Measurements from ENCODE around the gene TEKT3. TPM values are rescaled to one million over a fixed set of nuclear protein-coding genes. Genes with fewer than 3 reads are reported as not detected.

TEKT3 gene
- total RNA-seq, 1 experiment from 2014 or later, result not detected

- DNase-seq (ENCODE audit: low spot score), result no peak
- intact Hi-C loops (cut with micrococcal nuclease; ENCODE audit: unreplicated experiment), result no loop called here
- TF ChIP-seq EZH2 (IDR thresholded peaks at IDR 0.05; ENCODE audit: borderline replicate concordance, low read depth, low read length, poor library complexity, severe bottlenecking), result no peak
- TF ChIP-seq CTCF (conservative IDR thresholded peaks at IDR 0.05; ENCODE audit: low read depth, low read length), result no peak
- ChIA-PET POLR2A (ENCODE audit: low non-redundant PET) (no interaction called here), CTCF (no interaction called here)
- H3K4me1 ChIP-seq (ENCODE audit: insufficient read depth, low read length, poor library complexity, severe bottlenecking), result no peaks in the 10 kb centered on the region
- H3K27me3 ChIP-seq (replicated peaks; ENCODE audit: insufficient read depth, low read depth, low read length, poor library complexity), result peaks cover 9% of the 10 kb centered on the region
- H3K4me3 ChIP-seq (ENCODE audit: low read depth, low read length, poor library complexity, severe bottlenecking), result no peak overlapping the region
- no TSS peak for BruUV-seq (replicated peaks)
- H3K36me3 ChIP-seq (ENCODE audit: insufficient read depth, low read length, poor library complexity, severe bottlenecking), result no peaks in the 10 kb centered on the region
- no peaks in the 10 kb centered on the region for H3K9me3 ChIP-seq (ENCODE audit: low read depth, low read length, poor library complexity, severe bottlenecking)
- no peak overlapping the region for H3K27ac ChIP-seq (ENCODE audit: low read depth, low read length, poor library complexity, severe bottlenecking)
Observed at GRCh38 chr17:15255713-15256454, 85.5 kb downstream of the TEKT3 start.

Other genes with a start within 250 kb of the TEKT3 start
- gene PMP22, start 76.3 kb downstream of the TEKT3 start, total RNA-seq (2021), result 0.87 TPM in 1 of 2 replicates, not detected in the other
- gene CDRT4, start 126.0 kb upstream of the TEKT3 start, total RNA-seq (2021), result 0.62 and 1.3 TPM in 2 replicates
- gene TVP23C, start 221.9 kb upstream of the TEKT3 start, total RNA-seq (2021), result 7.4 and 8.5 TPM in 2 replicates

All from A673 (cell line).